Breast epithelium (tissue), 4 donors: Measurements from ENCODE around the gene SLC35D2. TPM values are rescaled to one million over a fixed set of nuclear protein-coding genes. Genes with fewer than 3 reads are reported as not detected.

Source experiments
- DNase-seq, 2 donors: peaks; one replicate each; pipeline ENCODE4 v3.0.0-alpha.2; 2019; ENCODE audit warnings: low spot score in 2 of 2
- H3K27ac ChIP-seq, 2 donors: fragments of 200-600 bp; sonication (generic) in 1 of 2; one replicate each; pipeline ENCODE4 v1.5.1; 2016 to 2019; ENCODE audit warnings: mild to moderate bottlenecking in 1 of 2
- H3K27me3 ChIP-seq, 2 donors: fragments of 200-600 bp; sonication (generic) in 1 of 2; one replicate each; pipeline versions ENCODE4 v1.5.1 to v1.6.0; 2017 to 2019; ENCODE audit warnings: control low read depth in 1 of 2, mild to moderate bottlenecking in 1 of 2
- H3K36me3 ChIP-seq: fragments of 200-600 bp; one replicate; pipeline ENCODE4 v1.5.1; 2019
- H3K4me1 ChIP-seq, 2 donors: fragments of 200-600 bp; sonication (generic); one replicate each; pipeline ENCODE4 v1.5.1; 2016 to 2019; ENCODE audit warnings: control low read depth in 1 of 2
- H3K4me3 ChIP-seq, 3 donors: fragments of 200-600 bp; sonication (generic); 1 replicate in 2 of 3; 2 replicates in 1 of 3; pipeline ENCODE4 v1.5.1; 2016 to 2019; ENCODE audit warnings: mild to moderate bottlenecking in 3 of 3, moderate library complexity in 2 of 3
- H3K9me3 ChIP-seq, 2 donors: fragments of 200-600 bp; sonication (generic) in 1 of 2; one replicate each; pipeline ENCODE4 v1.5.1; 2016 to 2019; ENCODE audit warnings: control low read depth in 1 of 2
- POLR2A ChIP-seq: fragments of 450-650 bp; IDR thresholded peaks from one replicate; pipeline ENCODE4 v1.6.1; 2016; ENCODE audit warnings: antibody characterized with exemption, mild to moderate bottlenecking, moderate library complexity
- POLR2AphosphoS5 ChIP-seq, 3 donors: sonication (generic); formaldehyde crosslinking; IDR thresholded peaks; one replicate each; pipeline ENCODE4 v1.6.1; 2017; ENCODE audit warnings: antibody characterized with exemption in 3 of 3
- intact Hi-C: fragments of 100-400 bp; cut with DNase I; formaldehyde crosslinking; loops from one replicate; pipeline ENCODE4 v1.15.1; 2023; ENCODE audit warnings: low total_unique reads
- total RNA-seq, 3 donors: library from RNA; depleted of rRNA; stranded (reverse); fragments of >200 nt; gene quantifications; one replicate each; pipeline ENCODE4 v1.1.0, GENCODE V29; 2016
- TF ChIP-seq, protein P1 (sequence below), 3 donors: fragments of 450-650 bp; IDR thresholded peaks; one replicate each; pipeline ENCODE4 v1.5.1; 2016 to 2017; ENCODE audit warnings: antibody characterized with exemption in 3 of 3, mild to moderate bottlenecking in 3 of 3, moderate library complexity in 3 of 3

The SLC35D2 gene
- total RNA-seq, 3 donors from 2014 or later = 21.2 to 25.6 (median 21.3) TPM

GRCh38 chr9:96304230-96304629, 79.3 kb downstream of the SLC35D2 start:
- TF ChIP-seq POLR2A = no peak
- no peak for TF ChIP-seq POLR2AphosphoS5 (IDR thresholded peaks at IDR 0.05)
- H3K27me3 ChIP-seq = no peaks in the 10 kb centered on the region
- intact Hi-C loops = no loop called here
- no peak for DNase-seq
- H3K4me1 ChIP-seq = no peaks in the 10 kb centered on the region
- H3K9me3 ChIP-seq = no peaks in the 10 kb centered on the region
- H3K27ac ChIP-seq = no peak overlapping the region
- no peaks in the 10 kb centered on the region for H3K36me3 ChIP-seq
- H3K4me3 ChIP-seq = no peak overlapping the region

DNA sequence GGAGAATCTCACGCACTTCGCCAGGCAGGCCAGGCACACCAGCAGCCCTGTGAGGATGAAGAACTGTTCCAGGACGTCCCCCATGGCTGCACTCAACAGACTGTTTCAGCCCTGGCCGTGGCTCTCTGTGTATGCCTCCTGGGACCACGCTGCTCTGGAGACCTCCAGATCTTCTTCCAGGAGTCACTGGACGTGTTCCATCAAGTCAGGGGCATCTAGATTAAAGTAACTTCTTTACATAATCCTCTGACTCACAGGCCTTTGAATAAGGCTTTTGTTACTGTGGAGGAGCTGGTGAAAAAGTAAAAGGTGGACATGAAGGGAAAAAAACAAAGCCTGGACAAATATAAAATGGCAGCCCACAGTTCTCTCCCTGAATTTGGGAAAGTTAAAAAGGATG, 81.5 kb downstream of the SLC35D2 start, which contains the start of gene HSD17B3:
TSS of gene HSD17B3 (minus strand) at position 156 of the 400 bp plus-strand sequence. CDS start at position 84, 72 bp downstream.
- DNase-seq = no peak
- intact Hi-C loops = no loop called here
- H3K4me1 ChIP-seq = no peaks in the 10 kb centered on the region
- H3K4me3 ChIP-seq = no peak within 1 kb of the TSS
- TF ChIP-seq POLR2A (no peak), POLR2AphosphoS5 (IDR thresholded peaks at IDR 0.05) (no peak)
- TF ChIP-seq, protein P1, sequence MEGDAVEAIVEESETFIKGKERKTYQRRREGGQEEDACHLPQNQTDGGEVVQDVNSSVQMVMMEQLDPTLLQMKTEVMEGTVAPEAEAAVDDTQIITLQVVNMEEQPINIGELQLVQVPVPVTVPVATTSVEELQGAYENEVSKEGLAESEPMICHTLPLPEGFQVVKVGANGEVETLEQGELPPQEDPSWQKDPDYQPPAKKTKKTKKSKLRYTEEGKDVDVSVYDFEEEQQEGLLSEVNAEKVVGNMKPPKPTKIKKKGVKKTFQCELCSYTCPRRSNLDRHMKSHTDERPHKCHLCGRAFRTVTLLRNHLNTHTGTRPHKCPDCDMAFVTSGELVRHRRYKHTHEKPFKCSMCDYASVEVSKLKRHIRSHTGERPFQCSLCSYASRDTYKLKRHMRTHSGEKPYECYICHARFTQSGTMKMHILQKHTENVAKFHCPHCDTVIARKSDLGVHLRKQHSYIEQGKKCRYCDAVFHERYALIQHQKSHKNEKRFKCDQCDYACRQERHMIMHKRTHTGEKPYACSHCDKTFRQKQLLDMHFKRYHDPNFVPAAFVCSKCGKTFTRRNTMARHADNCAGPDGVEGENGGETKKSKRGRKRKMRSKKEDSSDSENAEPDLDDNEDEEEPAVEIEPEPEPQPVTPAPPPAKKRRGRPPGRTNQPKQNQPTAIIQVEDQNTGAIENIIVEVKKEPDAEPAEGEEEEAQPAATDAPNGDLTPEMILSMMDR (IDR thresholded peaks at IDR 0.05) = no peak
- no peaks in the 10 kb centered on the region for H3K36me3 ChIP-seq
- no peak within 1 kb of the TSS for H3K27ac ChIP-seq
- no peaks in the 10 kb centered on the region for H3K9me3 ChIP-seq
- no peaks in the 10 kb centered on the region for H3K27me3 ChIP-seq

DNA sequence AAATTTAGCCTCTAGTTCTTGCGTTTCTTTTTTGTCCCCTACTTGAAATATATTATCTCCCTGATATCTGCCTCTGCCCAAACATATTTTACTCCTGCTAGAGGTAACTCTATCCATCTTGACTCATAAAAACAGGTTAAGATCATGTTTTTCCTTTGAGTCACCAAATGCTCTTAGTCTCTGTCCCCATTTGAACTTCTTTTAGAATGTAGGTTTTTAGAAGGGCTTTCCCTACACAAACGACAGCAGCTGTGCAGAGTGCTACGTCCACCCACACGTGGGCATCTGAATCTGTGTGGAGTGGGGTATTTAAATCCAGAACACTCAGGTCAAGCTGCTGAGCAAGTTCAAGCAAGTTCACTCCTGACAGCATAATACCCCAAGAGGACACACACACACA, 83.7 kb downstream of the SLC35D2 start:
- Histone ChIP-seq H3K27ac (no peak overlapping the region), H3K4me1 (no peaks in the 10 kb centered on the region), H3K4me3 (no peak overlapping the region), H3K27me3 (no peaks in the 10 kb centered on the region), H3K36me3 (no peaks in the 10 kb centered on the region), H3K9me3 (no peaks in the 10 kb centered on the region)
- DNase-seq = no peak
- intact Hi-C loops = no loop called here
- no peak for TF ChIP-seq POLR2A
- no peak for TF ChIP-seq POLR2AphosphoS5 (IDR thresholded peaks at IDR 0.05)
- TF ChIP-seq, protein P1 (IDR thresholded peaks at IDR 0.05) = no peak

- Histone ChIP-seq H3K36me3 (no peaks in the 10 kb centered on the region), H3K4me1 (no peaks in the 10 kb centered on the region), H3K27me3 (no peaks in the 10 kb centered on the region), H3K27ac (no peak overlapping the region), H3K9me3 (peaks cover 0 to 7% of the 10 kb centered on the region in 2 donors), H3K4me3 (no peak overlapping the region)
- no peak for DNase-seq
- TF ChIP-seq POLR2AphosphoS5 (IDR thresholded peaks at IDR 0.05) (no peak), POLR2A (no peak)
- TF ChIP-seq, protein P1 (IDR thresholded peaks at IDR 0.05) = no peak
- intact Hi-C loops = no loop called here
Measured at GRCh38 chr9:96294159-96294545, 89.4 kb downstream of the SLC35D2 start.

- Histone ChIP-seq H3K36me3 (no peaks in the 10 kb centered on the region), H3K4me3 (no peak overlapping the region), H3K27ac (no peak overlapping the region), H3K27me3 (no peaks in the 10 kb centered on the region), H3K9me3 (peaks cover 0 to 7% of the 10 kb centered on the region in 2 donors), H3K4me1 (no peaks in the 10 kb centered on the region)
- no peak for DNase-seq
- intact Hi-C loops = no loop called here
- no peak for TF ChIP-seq POLR2A
- TF ChIP-seq, protein P1 (IDR thresholded peaks at IDR 0.05) = no peak
- TF ChIP-seq POLR2AphosphoS5 (IDR thresholded peaks at IDR 0.05) = no peak
Measured at GRCh38 chr9:96293498-96294158, 89.9 kb downstream of the SLC35D2 start.
